Effector memory CD4-positive, alpha-beta T cell (primary cell): Measurements from ENCODE around the gene SORCS2.

Experiments used
- DNase-seq, 3 donors: peaks; one replicate each; pipeline ENCODE4 v3.0.0-alpha.2; 2020
- H3K27ac ChIP-seq: 2 replicates; pipeline ENCODE4 v1.7.0; 2013; ENCODE audit warnings: mild to moderate bottlenecking, low read length, moderate library complexity; ENCODE audit not compliant: insufficient read depth, poor library complexity, severe bottlenecking
- H3K27me3 ChIP-seq: replicated peaks from 2 replicates; pipeline ENCODE4 v1.7.0; 2013; ENCODE audit warnings: mild to moderate bottlenecking, low read length; ENCODE audit not compliant: insufficient read depth, control insufficient read depth, poor library complexity, severe bottlenecking
- H3K36me3 ChIP-seq: 2 replicates; pipeline ENCODE4 v1.7.0; 2013; ENCODE audit warnings: mild to moderate bottlenecking, low read length, moderate library complexity; ENCODE audit not compliant: control insufficient read depth, insufficient read depth
- H3K4me1 ChIP-seq: 2 replicates; pipeline ENCODE4 v1.7.0; 2013; ENCODE audit warnings: low read length, mild to moderate bottlenecking; ENCODE audit not compliant: control insufficient read depth, insufficient read depth, poor library complexity, severe bottlenecking
- H3K4me3 ChIP-seq: 2 replicates; pipeline ENCODE4 v1.7.0; 2013; ENCODE audit warnings: low read length, low read depth, mild to moderate bottlenecking; ENCODE audit not compliant: insufficient read depth, poor library complexity, severe bottlenecking
- H3K9me3 ChIP-seq: 2 replicates; pipeline ENCODE4 v1.7.0; 2013; ENCODE audit warnings: mild to moderate bottlenecking, low read length, moderate library complexity; ENCODE audit not compliant: control insufficient read depth

SORCS2 gene

GRCh38 chr4:7463566-7464258, 271.4 kb downstream of the SORCS2 start:
- Histone ChIP-seq H3K36me3 (no peaks in the 10 kb centered on the region), H3K9me3 (no peaks in the 10 kb centered on the region), H3K4me1 (no peaks in the 10 kb centered on the region), H3K27me3 (no peaks in the 10 kb centered on the region), H3K27ac (no peak overlapping the region), H3K4me3 (no peak overlapping the region)
- no peak for DNase-seq

- DNase-seq, result no peak
- H3K27ac ChIP-seq, result no peak overlapping the region
- H3K36me3 ChIP-seq, result no peaks in the 10 kb centered on the region
- H3K4me1 ChIP-seq, result no peaks in the 10 kb centered on the region
- no peaks in the 10 kb centered on the region for H3K27me3 ChIP-seq
- H3K4me3 ChIP-seq, result no peak overlapping the region
- H3K9me3 ChIP-seq, result no peaks in the 10 kb centered on the region
Measured at GRCh38 chr4:7464259-7464655, 271.9 kb downstream of the SORCS2 start.

GRCh38 chr4:7465017-7465416, 272.7 kb downstream of the SORCS2 start:
- H3K4me1 ChIP-seq, result no peaks in the 10 kb centered on the region

GRCh38 chr4:7466215-7466614, 273.9 kb downstream of the SORCS2 start:
- no peak for DNase-seq
- Histone ChIP-seq H3K36me3 (no peaks in the 10 kb centered on the region), H3K4me3 (no peak overlapping the region)

More at GRCh38 chr4:7465017-7465416, 272.7 kb downstream of the SORCS2 start:
- no peaks in the 10 kb centered on the region for H3K36me3 ChIP-seq
- no peaks in the 10 kb centered on the region for H3K9me3 ChIP-seq
- DNase-seq, result no peak
- no peak overlapping the region for H3K4me3 ChIP-seq
- H3K27me3 ChIP-seq, result no peaks in the 10 kb centered on the region
- H3K27ac ChIP-seq, result no peak overlapping the region

GRCh38 chr4:7466904-7467303, 274.6 kb downstream of the SORCS2 start:
- Histone ChIP-seq H3K27me3 (no peaks in the 10 kb centered on the region), H3K9me3 (no peaks in the 10 kb centered on the region), H3K4me1 (no peaks in the 10 kb centered on the region), H3K36me3 (no peaks in the 10 kb centered on the region), H3K4me3 (no peak overlapping the region), H3K27ac (no peak overlapping the region)
- no peak for DNase-seq

More at GRCh38 chr4:7466215-7466614, 273.9 kb downstream of the SORCS2 start:
- Histone ChIP-seq H3K27me3 (no peaks in the 10 kb centered on the region), H3K9me3 (no peaks in the 10 kb centered on the region), H3K27ac (no peak overlapping the region), H3K4me1 (no peaks in the 10 kb centered on the region)

GRCh38 chr4:7467471-7467870, 275.1 kb downstream of the SORCS2 start:
- no peak overlapping the region for H3K4me3 ChIP-seq
- no peak for DNase-seq

GRCh38 chr4:7469023-7469422, 276.7 kb downstream of the SORCS2 start:
- Histone ChIP-seq H3K36me3 (no peaks in the 10 kb centered on the region), H3K9me3 (no peaks in the 10 kb centered on the region), H3K27ac (no peak overlapping the region), H3K4me1 (no peaks in the 10 kb centered on the region), H3K4me3 (no peak overlapping the region), H3K27me3 (no peaks in the 10 kb centered on the region)
- no peak for DNase-seq

More at GRCh38 chr4:7467471-7467870, 275.1 kb downstream of the SORCS2 start:
- Histone ChIP-seq H3K27me3 (no peaks in the 10 kb centered on the region), H3K36me3 (no peaks in the 10 kb centered on the region), H3K9me3 (no peaks in the 10 kb centered on the region), H3K4me1 (no peaks in the 10 kb centered on the region), H3K27ac (no peak overlapping the region)

GRCh38 chr4:7470111-7470510, 277.8 kb downstream of the SORCS2 start:
- DNase-seq, result no peak
- Histone ChIP-seq H3K36me3 (no peaks in the 10 kb centered on the region), H3K27me3 (no peaks in the 10 kb centered on the region), H3K9me3 (no peaks in the 10 kb centered on the region), H3K27ac (no peak overlapping the region), H3K4me1 (no peaks in the 10 kb centered on the region), H3K4me3 (no peak overlapping the region)

GRCh38 chr4:7470522-7471128, 278.3 kb downstream of the SORCS2 start:
- no peak for DNase-seq
- Histone ChIP-seq H3K36me3 (no peaks in the 10 kb centered on the region), H3K9me3 (no peaks in the 10 kb centered on the region), H3K27me3 (no peaks in the 10 kb centered on the region), H3K27ac (no peak overlapping the region), H3K4me3 (no peak overlapping the region), H3K4me1 (no peaks in the 10 kb centered on the region)

- Histone ChIP-seq H3K9me3 (no peaks in the 10 kb centered on the region), H3K4me1 (no peaks in the 10 kb centered on the region), H3K36me3 (no peaks in the 10 kb centered on the region), H3K4me3 (no peak overlapping the region), H3K27ac (no peak overlapping the region), H3K27me3 (no peaks in the 10 kb centered on the region)
- DNase-seq, result no peak
Measured at GRCh38 chr4:7472442-7473013, 280.2 kb downstream of the SORCS2 start.
